Measurements from ENCODE around the gene SCAF4. TPM values are rescaled to one million over a fixed set of nuclear protein-coding genes. Genes with fewer than 3 reads are reported as not detected.

SCAF4 gene
- total RNA-seq, 2 experiments from 2014 or later = 25.9 to 87.3 TPM

DNA sequence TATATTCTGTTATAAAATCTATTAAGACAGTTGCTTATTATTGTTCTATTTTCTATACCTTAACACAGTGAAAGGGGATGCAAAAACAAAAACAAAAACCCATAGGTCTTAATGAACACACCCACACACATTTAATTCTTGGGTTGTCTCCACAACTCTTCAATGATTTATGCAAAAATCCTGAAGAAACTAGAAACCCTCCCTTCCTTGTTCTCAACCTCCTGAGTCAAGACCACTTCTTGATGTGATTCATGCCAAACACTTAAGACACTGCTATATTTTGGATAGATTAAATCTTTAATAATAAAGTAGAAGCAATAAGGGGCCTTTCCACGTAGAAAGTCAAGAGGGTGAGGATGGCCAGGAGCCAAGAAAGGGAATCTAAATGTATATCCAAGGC lies 23.4 kb downstream of the SCAF4 start:
- intact Hi-C loops (cut with micrococcal nuclease; ENCODE audit: unreplicated experiment) = no loop called here
- DNase-seq (ENCODE audit: low spot score) = no peak
- CTCF ChIA-PET (ENCODE audit: unreplicated experiment) = no interaction called here
- Histone ChIP-seq H3K9me2 (ENCODE audit: insufficient read depth, low read length) (no peaks in the 10 kb centered on the region), H3K27ac (ENCODE audit: low read depth, low read length, poor library complexity, severe bottlenecking) (no peak overlapping the region), H3K9me3 (ENCODE audit: low read length) (no peaks in the 10 kb centered on the region), H3K4me1 (ENCODE audit: insufficient read depth, low read length, poor library complexity, severe bottlenecking) (peaks cover 7% of the 10 kb centered on the region), H4K20me1 (ENCODE audit: insufficient read depth, low read length) (peaks cover 42% of the 10 kb centered on the region), H3K4me3 (ENCODE audit: low read depth, low read length, poor library complexity, severe bottlenecking) (no peak overlapping the region), H3K79me2 (ENCODE audit: insufficient read depth, low read depth, low read length) (peaks cover 100% of the 10 kb centered on the region), H3K36me3 (ENCODE audit: insufficient read depth, low read length) (peaks cover 70% of the 10 kb centered on the region), H3K4me2 (ENCODE audit: low read length) (no peak overlapping the region), H2AFZ (ENCODE audit: low read length) (no peak overlapping the region)
- POLR2A ChIA-PET = interaction anchor here (0.8 to 1.8 kb wide), 2 partner anchors 13 to 25 kb away, joined by 4 to 8 read pairs; no protein-coding TSS in a partner anchor
- no TSS peak for BruUV-seq (replicated peaks)
- TF ChIP-seq, protein P1, sequence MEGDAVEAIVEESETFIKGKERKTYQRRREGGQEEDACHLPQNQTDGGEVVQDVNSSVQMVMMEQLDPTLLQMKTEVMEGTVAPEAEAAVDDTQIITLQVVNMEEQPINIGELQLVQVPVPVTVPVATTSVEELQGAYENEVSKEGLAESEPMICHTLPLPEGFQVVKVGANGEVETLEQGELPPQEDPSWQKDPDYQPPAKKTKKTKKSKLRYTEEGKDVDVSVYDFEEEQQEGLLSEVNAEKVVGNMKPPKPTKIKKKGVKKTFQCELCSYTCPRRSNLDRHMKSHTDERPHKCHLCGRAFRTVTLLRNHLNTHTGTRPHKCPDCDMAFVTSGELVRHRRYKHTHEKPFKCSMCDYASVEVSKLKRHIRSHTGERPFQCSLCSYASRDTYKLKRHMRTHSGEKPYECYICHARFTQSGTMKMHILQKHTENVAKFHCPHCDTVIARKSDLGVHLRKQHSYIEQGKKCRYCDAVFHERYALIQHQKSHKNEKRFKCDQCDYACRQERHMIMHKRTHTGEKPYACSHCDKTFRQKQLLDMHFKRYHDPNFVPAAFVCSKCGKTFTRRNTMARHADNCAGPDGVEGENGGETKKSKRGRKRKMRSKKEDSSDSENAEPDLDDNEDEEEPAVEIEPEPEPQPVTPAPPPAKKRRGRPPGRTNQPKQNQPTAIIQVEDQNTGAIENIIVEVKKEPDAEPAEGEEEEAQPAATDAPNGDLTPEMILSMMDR (conservative IDR thresholded peaks at IDR 0.05; ENCODE audit: low read length) = no peak

DNA sequence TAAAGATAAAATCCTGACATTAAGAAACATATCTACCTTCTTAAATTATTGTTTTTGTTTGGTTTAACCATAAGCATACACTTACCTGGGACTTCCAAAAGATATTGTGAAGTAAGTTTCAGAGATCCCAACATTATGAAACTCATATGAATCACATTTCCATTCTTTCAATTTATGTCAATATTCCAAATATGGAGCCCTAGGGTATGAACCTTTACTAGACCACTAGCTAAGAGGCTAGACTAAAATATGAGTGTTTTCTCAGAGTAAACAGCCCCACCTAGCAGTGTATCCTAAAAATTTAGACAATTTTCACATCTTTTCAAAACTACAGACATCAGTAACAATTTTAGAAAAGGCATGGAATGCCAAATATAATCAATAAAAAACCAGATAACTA lies 24.4 kb downstream of the SCAF4 start:
- TF ChIP-seq, protein P1 (conservative IDR thresholded peaks at IDR 0.05; ENCODE audit: low read length) = no peak
- TF ChIP-seq EZH2phosphoT487 (IDR thresholded peaks at IDR 0.05; ENCODE audit: borderline replicate concordance, low read depth, low read length) = no peak
- Histone ChIP-seq H4K20me1 (ENCODE audit: insufficient read depth, low read length) (peaks cover 34% of the 10 kb centered on the region; the same call in 1 of the 2 replicates), H3K4me1 (ENCODE audit: insufficient read depth, low read length, poor library complexity, severe bottlenecking) (peaks cover 7% of the 10 kb centered on the region), H3K9me3 (ENCODE audit: low read length) (no peaks in the 10 kb centered on the region), H3K36me3 (ENCODE audit: insufficient read depth, low read length) (peaks cover 80% of the 10 kb centered on the region), H3K27ac (ENCODE audit: low read depth, low read length, poor library complexity, severe bottlenecking) (no peak overlapping the region), H3K4me2 (ENCODE audit: low read length) (no peak overlapping the region), H3K79me2 (ENCODE audit: insufficient read depth, low read depth, low read length) (peaks cover 100% of the 10 kb centered on the region), H3K9me2 (ENCODE audit: insufficient read depth, low read length) (no peaks in the 10 kb centered on the region), H2AFZ (ENCODE audit: low read length) (no peak overlapping the region), H3K4me3 (ENCODE audit: low read depth, low read length, poor library complexity, severe bottlenecking) (no peak overlapping the region)
- no peak for DNase-seq (ENCODE audit: low spot score)
- CTCF ChIA-PET (ENCODE audit: unreplicated experiment) = no interaction called here
- BruUV-seq (replicated peaks) = no TSS peak
- POLR2A ChIA-PET = no interaction called here
- intact Hi-C loops (cut with micrococcal nuclease; ENCODE audit: unreplicated experiment) = no loop called here

DNA sequence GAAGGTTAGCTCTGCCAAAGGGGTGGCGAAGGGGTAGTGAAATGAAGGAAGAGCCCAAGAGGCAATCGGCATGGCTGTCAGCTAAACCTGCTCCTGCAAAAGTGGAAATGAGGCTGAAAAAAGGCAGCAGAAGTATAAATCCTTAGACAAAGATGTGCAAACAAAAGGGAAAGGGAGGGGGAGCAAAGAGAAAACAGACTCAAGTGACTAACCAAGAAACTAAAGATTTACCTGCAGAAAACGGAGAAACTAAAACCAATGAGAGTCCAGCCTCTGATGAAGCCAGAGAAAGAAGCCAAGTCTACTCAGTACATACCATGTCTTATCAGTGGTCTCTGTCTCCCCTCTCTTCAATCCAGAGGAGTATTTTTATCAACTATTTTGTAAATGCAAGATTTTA lies 25.4 kb downstream of the SCAF4 start:
- BruUV-seq (replicated peaks) = no TSS peak
- H3K4me3 ChIP-seq (ENCODE audit: low read depth, low read length, poor library complexity, severe bottlenecking) = no peak overlapping the region
- H3K4me2 ChIP-seq (ENCODE audit: low read length) = no peak overlapping the region
- no peak overlapping the region for H2AFZ ChIP-seq (ENCODE audit: low read length)
- H3K9me3 ChIP-seq (ENCODE audit: low read length) = no peaks in the 10 kb centered on the region
- H3K79me2 ChIP-seq (ENCODE audit: insufficient read depth, low read depth, low read length) = peaks cover 100% of the 10 kb centered on the region
- peaks cover 89% of the 10 kb centered on the region for H3K36me3 ChIP-seq (ENCODE audit: insufficient read depth, low read length)
- peaks cover 31% of the 10 kb centered on the region; the same call in 1 of the 2 replicates for H4K20me1 ChIP-seq (ENCODE audit: insufficient read depth, low read length)
- ChIA-PET POLR2A (interaction anchor here (1.3 to 1.7 kb wide), 2 partner anchors 11 to 20 kb away, joined by 3 to 6 read pairs; no protein-coding TSS in a partner anchor), CTCF (ENCODE audit: unreplicated experiment) (no interaction called here)
- H3K27ac ChIP-seq (ENCODE audit: low read depth, low read length, poor library complexity, severe bottlenecking) = no peak overlapping the region
- H3K4me1 ChIP-seq (ENCODE audit: insufficient read depth, low read length, poor library complexity, severe bottlenecking) = peaks cover 7% of the 10 kb centered on the region
- intact Hi-C loops (cut with micrococcal nuclease; ENCODE audit: unreplicated experiment) = no loop called here
- TF ChIP-seq, protein P1 (conservative IDR thresholded peaks at IDR 0.05; ENCODE audit: low read length) = no peak
- no peak for TF ChIP-seq EZH2phosphoT487 (IDR thresholded peaks at IDR 0.05; ENCODE audit: borderline replicate concordance, low read depth, low read length)
- no peaks in the 10 kb centered on the region for H3K9me2 ChIP-seq (ENCODE audit: insufficient read depth, low read length)
- DNase-seq (ENCODE audit: low spot score) = no peak
